GM12878 (cell line): Measurements from ENCODE around the gene NCLN.

ENCODE experiments used
- BRCA1 ChIP-seq: IDR thresholded peaks from 2 replicates; pipeline ENCODE4 v1.6.1; 2011; ENCODE audit warnings: low read depth, low read length, improper control_type of control experiment
- CREM ChIP-seq: IDR thresholded peaks from 2 replicates; pipeline ENCODE4 v1.6.1; 2014; ENCODE audit warnings: antibody characterized with exemption, low read depth
- EGR1 ChIP-seq, 2 experiments: IDR thresholded peaks; 1 replicate in 1 of 2; 2 replicates in 1 of 2; pipeline ENCODE4 v1.6.1; 2011 to 2012; ENCODE audit warnings: low read depth in 2 of 2, low read length in 2 of 2, borderline replicate concordance in 1 of 2, mild to moderate bottlenecking in 1 of 2, moderate library complexity in 1 of 2
- POLR2A ChIP-seq: IDR thresholded peaks from 2 replicates; pipeline ENCODE4 v1.6.1; 2011; ENCODE audit warnings: low read depth, mild to moderate bottlenecking, low read length
- SREBF2 ChIP-seq: IDR thresholded peaks from 2 replicates; pipeline ENCODE4 v1.6.1; 2012; ENCODE audit warnings: mild to moderate bottlenecking, low read length
- TARDBP ChIP-seq: IDR thresholded peaks from 2 replicates; pipeline ENCODE4 v1.6.1; 2016; ENCODE audit warnings: borderline replicate concordance
- USF2 ChIP-seq: IDR thresholded peaks from 2 replicates; pipeline ENCODE4 v1.6.1; 2011; ENCODE audit warnings: low read depth, low read length, improper control_type of control experiment, borderline replicate concordance
- ZNF274 ChIP-seq: IDR thresholded peaks from one replicate; pipeline ENCODE4 v1.8.0; 2011; ENCODE audit not compliant: insufficient read length, insufficient read depth
- ZNF592 ChIP-seq: fragments of 450-650 bp; IDR thresholded peaks from 2 replicates; pipeline ENCODE4 v1.6.1; 2017; ENCODE audit warnings: mild to moderate bottlenecking, moderate library complexity
- TF ChIP-seq, protein P1 (sequence below), 3 experiments: IDR thresholded peaks in 2 of 3; conservative IDR thresholded peaks in 1 of 3; 2 replicates each; pipeline ENCODE4 v1.5.1; 2011; ENCODE audit warnings: low read depth in 3 of 3, low read length in 3 of 3, mild to moderate bottlenecking in 3 of 3, control low read depth in 2 of 3, moderate library complexity in 2 of 3, inconsistent platforms in 1 of 3, mixed read lengths in 1 of 3; ENCODE audit not compliant: control insufficient read depth in 2 of 3, insufficient read depth in 1 of 3; ENCODE audit errors: extremely low read depth in 1 of 3

- TF ChIP-seq ZNF274: no peak
- no peak for TF ChIP-seq USF2
- TF ChIP-seq POLR2A: no peak
- TF ChIP-seq TARDBP: no peak
- TF ChIP-seq, protein P1, sequence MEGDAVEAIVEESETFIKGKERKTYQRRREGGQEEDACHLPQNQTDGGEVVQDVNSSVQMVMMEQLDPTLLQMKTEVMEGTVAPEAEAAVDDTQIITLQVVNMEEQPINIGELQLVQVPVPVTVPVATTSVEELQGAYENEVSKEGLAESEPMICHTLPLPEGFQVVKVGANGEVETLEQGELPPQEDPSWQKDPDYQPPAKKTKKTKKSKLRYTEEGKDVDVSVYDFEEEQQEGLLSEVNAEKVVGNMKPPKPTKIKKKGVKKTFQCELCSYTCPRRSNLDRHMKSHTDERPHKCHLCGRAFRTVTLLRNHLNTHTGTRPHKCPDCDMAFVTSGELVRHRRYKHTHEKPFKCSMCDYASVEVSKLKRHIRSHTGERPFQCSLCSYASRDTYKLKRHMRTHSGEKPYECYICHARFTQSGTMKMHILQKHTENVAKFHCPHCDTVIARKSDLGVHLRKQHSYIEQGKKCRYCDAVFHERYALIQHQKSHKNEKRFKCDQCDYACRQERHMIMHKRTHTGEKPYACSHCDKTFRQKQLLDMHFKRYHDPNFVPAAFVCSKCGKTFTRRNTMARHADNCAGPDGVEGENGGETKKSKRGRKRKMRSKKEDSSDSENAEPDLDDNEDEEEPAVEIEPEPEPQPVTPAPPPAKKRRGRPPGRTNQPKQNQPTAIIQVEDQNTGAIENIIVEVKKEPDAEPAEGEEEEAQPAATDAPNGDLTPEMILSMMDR (IDR thresholded peaks at IDR 0.05 in 2 of 3, conservative IDR thresholded peaks at IDR 0.05 in 1 of 3; ENCODE audit: control insufficient read depth in 2 of 3, extremely low read depth in 1 of 3, insufficient read depth in 1 of 3, low read depth in 3 of 3, low read length in 3 of 3): no peak
- no peak for TF ChIP-seq CREM
- TF ChIP-seq EGR1 (IDR thresholded peaks at IDR 0.05; ENCODE audit: borderline replicate concordance in 1 of 2, low read depth in 2 of 2, low read length in 2 of 2): no peak
- no peak for TF ChIP-seq ZNF592
- TF ChIP-seq SREBF2: no peak
- TF ChIP-seq BRCA1: no peak
Measured at GRCh38 chr19:3142292-3142670, 43.4 kb upstream of the NCLN start.
